H9 (cell line): ENCODE measurements around the gene AATK. TPM values are rescaled to one million over a fixed set of nuclear protein-coding genes. Genes with fewer than 3 reads are reported as not detected.

Experiments
- DNase-seq: peaks from one replicate; pipeline ENCODE4 v3.0.0-alpha.2; 2017
- H2AFZ ChIP-seq: one replicate; pipeline ENCODE4 v1.6.1; 2013; ENCODE audit warnings: mild to moderate bottlenecking, low read length, control low read depth, moderate library complexity
- H2AK5ac ChIP-seq: 2 replicates; pipeline ENCODE4 v1.6.1; 2013; ENCODE audit warnings: low read length, control low read depth, mixed read lengths; ENCODE audit not compliant: insufficient read length
- H2BK120ac ChIP-seq: one replicate; pipeline ENCODE4 v1.6.1; 2013; ENCODE audit warnings: low read depth, mild to moderate bottlenecking, low read length, control low read depth, inconsistent platforms; ENCODE audit not compliant: poor library complexity, severe bottlenecking
- H2BK12ac ChIP-seq: 2 replicates; pipeline ENCODE4 v1.6.1; 2013; ENCODE audit warnings: low read length, control low read depth, mixed read lengths, low read depth; ENCODE audit not compliant: insufficient read length
- H2BK15ac ChIP-seq: 2 replicates; pipeline ENCODE4 v1.6.1; 2013; ENCODE audit warnings: low read depth, low read length, control low read depth
- H2BK20ac ChIP-seq: one replicate; pipeline ENCODE4 v1.6.1; 2013; ENCODE audit warnings: low read depth, mild to moderate bottlenecking, low read length, control low read depth, inconsistent platforms; ENCODE audit not compliant: poor library complexity, severe bottlenecking
- H2BK5ac ChIP-seq: 2 replicates; pipeline ENCODE4 v1.6.1; 2013; ENCODE audit warnings: low read length, control low read depth, mixed read lengths; ENCODE audit not compliant: insufficient read length
- H3K14ac ChIP-seq: 2 replicates; pipeline ENCODE4 v1.6.1; 2013; ENCODE audit warnings: low read length, control low read depth; ENCODE audit not compliant: insufficient read depth
- H3K18ac ChIP-seq: 2 replicates; pipeline ENCODE4 v1.6.1; 2013; ENCODE audit warnings: low read depth, mild to moderate bottlenecking, mixed read lengths, low read length, control low read depth; ENCODE audit not compliant: insufficient read length
- H3K23ac ChIP-seq: 2 replicates; pipeline ENCODE4 v1.6.1; 2013; ENCODE audit warnings: low read length, control low read depth, mixed read lengths, low read depth; ENCODE audit not compliant: insufficient read length
- H3K23me2 ChIP-seq: 2 replicates; pipeline ENCODE4 v1.6.1; 2013; ENCODE audit warnings: low read depth, mild to moderate bottlenecking, mixed read lengths, low read length, control low read depth; ENCODE audit not compliant: insufficient read length, poor library complexity, severe bottlenecking
- H3K27ac ChIP-seq: 2 replicates; pipeline ENCODE4 v1.5.1; 2013; ENCODE audit warnings: low read length, control low read depth, mixed read lengths, low read depth; ENCODE audit not compliant: insufficient read length
- H3K27me3 ChIP-seq: 2 replicates; pipeline ENCODE4 v1.6.1; 2013; ENCODE audit warnings: low read length, control low read depth, inconsistent platforms; ENCODE audit not compliant: insufficient read depth
- H3K4ac ChIP-seq: 2 replicates; pipeline ENCODE4 v1.6.1; 2013; ENCODE audit warnings: low read depth, mild to moderate bottlenecking, control low read depth, inconsistent platforms, low read length, moderate library complexity
- H3K4me1 ChIP-seq: 2 replicates; pipeline ENCODE4 v1.6.1; 2013; ENCODE audit warnings: low read length, control low read depth, inconsistent platforms; ENCODE audit not compliant: insufficient read depth
- H3K4me2 ChIP-seq: 2 replicates; pipeline ENCODE4 v1.6.1; 2013; ENCODE audit warnings: low read length, control low read depth, mixed read lengths; ENCODE audit not compliant: insufficient read length, insufficient read depth
- H3K56ac ChIP-seq: 2 replicates; pipeline ENCODE4 v1.6.1; 2013; ENCODE audit warnings: low read depth, mild to moderate bottlenecking, mixed read lengths, low read length, control low read depth; ENCODE audit not compliant: insufficient read length
- H3K79me1 ChIP-seq: 2 replicates; pipeline ENCODE4 v1.6.1; 2013; ENCODE audit warnings: low read depth, mild to moderate bottlenecking, moderate library complexity, low read length, control low read depth, inconsistent platforms; ENCODE audit not compliant: insufficient read depth, poor library complexity, severe bottlenecking
- H3K79me2 ChIP-seq: 2 replicates; pipeline ENCODE4 v1.6.1; 2013; ENCODE audit warnings: low read length, control low read depth, inconsistent platforms; ENCODE audit not compliant: insufficient read depth
- H3K9ac ChIP-seq: 2 replicates; pipeline ENCODE4 v1.6.1; 2013; ENCODE audit warnings: low read length, control low read depth, mixed read lengths; ENCODE audit not compliant: insufficient read length; ENCODE audit errors: extremely low read depth
- H3K9me3 ChIP-seq: one replicate; pipeline ENCODE4 v1.6.1; 2013; ENCODE audit warnings: low read depth, low read length, inconsistent platforms; ENCODE audit not compliant: control insufficient read depth
- H3T11ph ChIP-seq: one replicate; pipeline ENCODE4 v1.6.1; 2013; ENCODE audit warnings: mild to moderate bottlenecking, low read length, control low read depth, inconsistent platforms
- H4K20me1 ChIP-seq: one replicate; pipeline ENCODE4 v1.6.1; 2013; ENCODE audit not compliant: control insufficient read depth, insufficient read length, insufficient read depth
- H4K5ac ChIP-seq: 2 replicates; pipeline ENCODE4 v1.6.1; 2013; ENCODE audit warnings: low read depth, mild to moderate bottlenecking, mixed read lengths, low read length, control low read depth; ENCODE audit not compliant: insufficient read length
- H4K8ac ChIP-seq: replicated peaks from 2 replicates; pipeline ENCODE4 v1.6.1; 2013; ENCODE audit warnings: low read length, control low read depth, mixed read lengths, low read depth; ENCODE audit not compliant: insufficient read length
- H4K91ac ChIP-seq: 2 replicates; pipeline ENCODE4 v1.6.1; 2013; ENCODE audit warnings: low read depth, mild to moderate bottlenecking, moderate library complexity, mixed read lengths, low read length, control low read depth; ENCODE audit not compliant: insufficient read length
- H3K27ac Mint-ChIP-seq, 3 experiments: 2 replicates in 2 of 3; 3 replicates in 1 of 3; pipeline ENCODE4 v1.8.0; 2020 to 2021; ENCODE audit warnings: mixed read lengths in 3 of 3, mild to moderate bottlenecking in 1 of 3, moderate library complexity in 1 of 3
- H3K27me3 Mint-ChIP-seq: 2 replicates; pipeline ENCODE4 v1.8.0; 2021; ENCODE audit warnings: low read depth, mild to moderate bottlenecking, moderate library complexity, mixed read lengths
- H3K36me3 Mint-ChIP-seq, 3 experiments: 2 replicates in 2 of 3; 3 replicates in 1 of 3; pipeline ENCODE4 v1.8.0; 2020 to 2021; ENCODE audit warnings: low read depth in 3 of 3, mixed read lengths in 3 of 3; ENCODE audit not compliant: insufficient read depth in 1 of 3
- H3K4me1 Mint-ChIP-seq, 2 experiments: 2 replicates each; pipeline ENCODE4 v1.8.0; 2020; ENCODE audit warnings: mixed read lengths in 2 of 2
- H3K4me3 Mint-ChIP-seq, 2 experiments: 2 replicates in 1 of 2; 3 replicates in 1 of 2; pipeline ENCODE4 v1.8.0; 2020 to 2021; ENCODE audit warnings: mild to moderate bottlenecking in 2 of 2, mixed read lengths in 2 of 2, moderate library complexity in 1 of 2
- H3K9me3 Mint-ChIP-seq, 2 experiments: 2 replicates in 1 of 2; 3 replicates in 1 of 2; pipeline ENCODE4 v1.8.0; 2020; ENCODE audit warnings: mild to moderate bottlenecking in 2 of 2, mixed read lengths in 2 of 2, moderate library complexity in 1 of 2
- WGBS: extraction: QIAGEN DNeasy Blood & Tissue Kit; methylation state at CpG from one replicate; pipeline ENCODE4 v1.1.7; 2013; ENCODE audit warnings: missing lambda C conversion rate, low lambda C conversion rate, mixed read lengths; ENCODE audit not compliant: insufficient read length; ENCODE audit errors: extremely low coverage; 5-methylcytosine and 5-hydroxymethylcytosine counted together
- total RNA-seq: library from RNA; stranded (reverse); gene quantifications from 2 replicates; pipeline ENCODE4 v1.2.1, GENCODE V29; 2021
- TF ChIP-seq, protein P1 (sequence below): fragments of 200-600 bp; sonication (generic); conservative IDR thresholded peaks from 3 replicates; pipeline ENCODE4 v1.8.0; 2021; ENCODE audit warnings: antibody characterized with exemption, mild to moderate bottlenecking

Gene AATK
- total RNA-seq, 1 experiment from 2014 or later, result 2.4 TPM

GRCh38 chr17:81169870-81170309, 3.9 kb upstream of the AATK start:
- H3K79me1 ChIP-seq, result no peaks in the 10 kb centered on the region
- peaks cover 17% of the 10 kb centered on the region for H3K27me3 Mint-ChIP-seq
- H3K79me2 ChIP-seq, result no peaks in the 10 kb centered on the region
- H3K4ac ChIP-seq, result no peak overlapping the region
- no peak overlapping the region for H3K27ac ChIP-seq
- H2BK20ac ChIP-seq, result no peak overlapping the region
- H3K4me1 ChIP-seq, result no peaks in the 10 kb centered on the region
- H4K91ac ChIP-seq, result no peak overlapping the region
- no peak overlapping the region for H3K18ac ChIP-seq
- no peak overlapping the region for H3T11ph ChIP-seq
- no peak overlapping the region for H3K23ac ChIP-seq
- TF ChIP-seq, protein P1, sequence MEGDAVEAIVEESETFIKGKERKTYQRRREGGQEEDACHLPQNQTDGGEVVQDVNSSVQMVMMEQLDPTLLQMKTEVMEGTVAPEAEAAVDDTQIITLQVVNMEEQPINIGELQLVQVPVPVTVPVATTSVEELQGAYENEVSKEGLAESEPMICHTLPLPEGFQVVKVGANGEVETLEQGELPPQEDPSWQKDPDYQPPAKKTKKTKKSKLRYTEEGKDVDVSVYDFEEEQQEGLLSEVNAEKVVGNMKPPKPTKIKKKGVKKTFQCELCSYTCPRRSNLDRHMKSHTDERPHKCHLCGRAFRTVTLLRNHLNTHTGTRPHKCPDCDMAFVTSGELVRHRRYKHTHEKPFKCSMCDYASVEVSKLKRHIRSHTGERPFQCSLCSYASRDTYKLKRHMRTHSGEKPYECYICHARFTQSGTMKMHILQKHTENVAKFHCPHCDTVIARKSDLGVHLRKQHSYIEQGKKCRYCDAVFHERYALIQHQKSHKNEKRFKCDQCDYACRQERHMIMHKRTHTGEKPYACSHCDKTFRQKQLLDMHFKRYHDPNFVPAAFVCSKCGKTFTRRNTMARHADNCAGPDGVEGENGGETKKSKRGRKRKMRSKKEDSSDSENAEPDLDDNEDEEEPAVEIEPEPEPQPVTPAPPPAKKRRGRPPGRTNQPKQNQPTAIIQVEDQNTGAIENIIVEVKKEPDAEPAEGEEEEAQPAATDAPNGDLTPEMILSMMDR, result no peak
- H3K14ac ChIP-seq, result no peak overlapping the region
- H3K27me3 ChIP-seq, result no peaks in the 10 kb centered on the region
- no peak overlapping the region for H3K4me2 ChIP-seq
- no peak overlapping the region for H3K27ac Mint-ChIP-seq
- no peaks in the 10 kb centered on the region for H3K9me3 ChIP-seq
- no peak overlapping the region for H3K56ac ChIP-seq
- H2BK12ac ChIP-seq, result no peak overlapping the region
- no peak overlapping the region for H2AFZ ChIP-seq
- H4K8ac ChIP-seq, result no peak overlapping the region
- no peaks in the 10 kb centered on the region for H3K4me1 Mint-ChIP-seq
- no peak overlapping the region for H3K9ac ChIP-seq
- no peak overlapping the region for H2AK5ac ChIP-seq
- H3K36me3 Mint-ChIP-seq, result no peaks in the 10 kb centered on the region
- peaks cover 0 to 1% of the 10 kb centered on the region in 2 experiments; a peak in 1 of 5 replicates for H3K9me3 Mint-ChIP-seq
- peaks cover 3% of the 10 kb centered on the region for H3K23me2 ChIP-seq
- no peak overlapping the region for H2BK120ac ChIP-seq
- no peak for DNase-seq
- no peak overlapping the region for H2BK15ac ChIP-seq
- no peak overlapping the region for H4K5ac ChIP-seq
- no CpG with 5 or more reads among the region's 3 CpGs for WGBS
- no peak overlapping the region for H2BK5ac ChIP-seq
- no peak overlapping the region for H3K4me3 Mint-ChIP-seq
- H4K20me1 ChIP-seq, result peaks cover 4% of the 10 kb centered on the region
